GM19397 (cell line): ENCODE results near the gene RIMBP2.

ENCODE experiments used
- ATAC-seq: cut with Tn5 transposase; IDR thresholded peaks from one replicate; pipeline ENCODE4 v1.9.1; 2021; ENCODE audit warnings: mild to moderate bottlenecking, moderate library complexity; ENCODE audit not compliant: unreplicated experiment

Gene RIMBP2

DNA sequence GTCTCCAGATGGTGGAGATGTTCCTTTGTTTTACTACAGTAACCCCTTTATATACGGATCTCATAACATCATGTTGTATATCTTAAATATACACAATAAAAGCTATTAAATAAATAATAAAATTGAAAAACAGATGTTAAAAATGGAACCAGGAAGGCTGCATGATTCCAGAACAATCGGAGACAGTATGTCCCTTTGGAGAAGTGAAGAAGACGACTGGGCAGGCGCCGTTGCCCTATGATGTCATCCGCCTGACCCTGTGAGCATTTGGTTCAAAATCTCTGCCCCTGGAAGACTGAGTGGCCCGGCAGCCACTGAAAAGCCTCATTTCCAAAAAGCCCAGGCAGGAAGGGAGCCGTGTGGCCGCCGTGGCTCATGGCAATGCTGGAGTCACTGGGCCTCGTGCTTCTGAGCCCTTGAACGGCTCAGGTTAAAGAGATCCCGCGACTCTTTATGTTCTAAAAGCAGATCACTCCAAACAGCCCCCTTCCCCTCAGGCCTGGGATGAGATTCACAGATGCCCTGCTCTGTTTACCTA lies 30.8 kb downstream of the RIMBP2 start:
- no peak for ATAC-seq

DNA sequence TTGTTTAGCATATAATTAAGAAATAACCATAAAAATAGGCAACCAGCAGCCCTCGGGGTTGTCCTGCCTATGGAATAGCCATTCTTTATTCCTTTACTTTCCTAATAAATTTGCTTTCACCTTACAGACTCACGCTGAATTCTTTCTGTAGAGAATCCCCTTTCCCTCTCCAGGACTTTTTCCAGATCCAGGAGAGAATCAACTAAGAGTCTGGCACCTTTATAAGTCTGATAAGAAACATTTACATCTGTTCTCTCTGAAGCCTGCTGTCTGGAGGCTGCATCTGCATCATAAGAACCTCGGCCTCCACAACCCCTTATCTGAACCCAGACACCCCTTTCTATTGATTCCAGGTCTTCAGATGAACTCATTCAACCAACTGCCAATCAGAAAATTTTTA lies 32.3 kb downstream of the RIMBP2 start:
- no peak for ATAC-seq

DNA sequence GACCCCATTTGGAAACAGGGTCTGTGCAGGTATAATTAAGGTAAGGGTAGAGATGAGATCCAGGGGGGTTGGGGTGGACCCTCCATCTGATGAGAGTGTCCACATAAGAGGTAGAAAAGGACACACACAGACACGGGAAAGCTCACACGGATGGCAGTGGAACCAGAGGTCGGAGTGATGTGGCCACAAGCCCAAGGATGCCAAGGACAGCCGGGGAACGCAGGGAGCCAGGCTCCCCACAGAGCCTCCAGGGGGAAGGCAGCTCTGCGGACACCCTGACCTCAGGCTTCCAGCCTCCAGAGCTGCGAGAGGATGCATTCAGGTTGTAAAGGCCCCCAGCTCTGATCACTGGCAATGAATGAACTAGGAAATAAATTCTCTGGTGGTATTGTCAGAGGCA lies 33.0 kb downstream of the RIMBP2 start:
- ATAC-seq = no peak

DNA sequence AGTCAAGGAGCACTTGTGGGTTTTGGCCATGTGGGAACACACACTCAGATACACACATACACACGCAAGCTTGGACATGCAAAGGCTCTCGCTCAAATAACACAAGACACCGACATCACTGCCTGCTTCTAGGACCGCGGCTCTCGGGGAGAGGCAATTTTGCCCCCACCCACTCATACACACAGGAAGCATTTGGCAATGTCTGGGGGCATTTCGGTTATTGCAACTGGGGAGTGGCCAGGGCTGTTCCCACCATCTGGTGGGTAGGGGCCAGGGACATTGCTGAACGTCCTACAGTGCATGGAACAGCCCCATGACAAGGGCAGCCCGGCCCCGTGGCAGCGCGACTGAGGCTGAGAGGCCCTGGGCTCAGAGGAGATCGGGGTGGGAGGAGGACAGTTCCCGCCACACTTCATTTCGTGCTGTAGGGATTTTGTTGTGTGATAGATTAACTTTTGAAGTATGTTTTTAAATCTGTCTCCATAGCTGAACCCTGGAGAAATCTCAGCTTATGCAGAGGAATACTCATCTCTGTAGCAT lies 35.6 kb downstream of the RIMBP2 start:
- ATAC-seq = no peak

DNA sequence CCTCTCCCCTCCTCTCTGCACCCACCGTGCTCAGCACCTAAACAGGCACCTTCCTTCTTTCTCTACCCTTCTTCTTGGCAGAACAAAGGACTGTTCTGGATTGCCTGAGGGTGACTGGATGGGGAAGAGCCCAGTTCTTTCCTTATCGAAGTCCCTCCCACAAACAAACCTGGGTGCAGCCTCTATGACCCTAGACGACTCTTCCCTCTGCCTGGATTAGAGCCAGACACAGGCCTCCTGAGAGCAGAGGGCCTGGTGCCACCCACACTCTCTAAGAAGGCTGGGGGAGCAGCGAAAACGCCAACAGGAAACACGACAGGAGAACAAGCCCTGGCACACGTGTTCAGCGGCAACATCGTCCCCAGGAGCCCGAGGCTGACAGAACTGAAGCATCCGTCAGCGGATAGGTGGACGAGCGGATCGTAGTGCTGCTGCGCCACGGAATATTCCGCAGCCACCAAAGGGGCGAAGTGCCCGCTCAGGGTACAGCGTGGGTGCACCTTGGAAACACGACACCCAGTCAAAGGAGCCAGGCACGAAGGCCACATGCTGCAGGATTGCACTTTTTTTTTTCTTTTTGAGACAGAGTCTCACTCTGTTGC lies 38.0 kb downstream of the RIMBP2 start:
- no peak for ATAC-seq

DNA sequence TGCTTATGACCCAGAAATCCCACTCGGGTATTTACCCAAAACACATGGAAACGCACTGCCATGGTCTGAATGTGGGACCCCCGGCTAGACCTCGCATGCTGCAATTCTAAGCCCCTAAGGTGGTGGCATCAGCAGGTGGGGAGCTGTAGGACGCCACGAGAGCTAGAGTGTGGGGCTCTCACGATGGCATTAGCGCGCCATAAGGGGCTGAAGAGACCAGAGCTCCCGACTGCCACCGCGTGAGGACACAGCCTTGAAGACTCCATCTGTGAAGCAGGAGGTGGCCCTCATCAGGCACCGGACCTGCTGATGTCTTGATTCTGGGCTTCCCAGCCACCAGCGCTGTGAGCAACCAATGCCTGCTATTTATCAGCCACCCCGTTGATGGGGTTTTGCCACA lies 40.3 kb downstream of the RIMBP2 start:
- no peak for ATAC-seq

DNA sequence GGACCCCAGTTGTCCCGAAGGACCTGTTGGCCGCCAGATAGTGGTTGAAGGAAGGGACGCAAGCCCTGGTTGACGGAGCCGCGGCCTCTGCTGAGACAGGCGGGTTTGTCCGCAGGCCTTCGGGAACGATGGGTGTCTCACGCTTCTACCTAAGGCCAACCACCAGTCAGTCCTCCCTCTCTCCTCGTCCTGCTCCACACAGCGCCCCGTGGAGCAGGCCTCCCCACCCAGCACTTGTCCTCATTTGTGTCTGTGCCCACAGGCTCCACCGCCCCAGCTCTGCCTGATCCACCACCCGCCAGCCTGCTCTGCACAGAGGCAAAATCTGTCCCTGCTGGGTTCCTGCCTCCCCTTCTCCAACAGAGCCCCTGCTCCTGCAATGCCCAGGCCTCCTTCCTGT lies 41.0 kb downstream of the RIMBP2 start:
- no peak for ATAC-seq

DNA sequence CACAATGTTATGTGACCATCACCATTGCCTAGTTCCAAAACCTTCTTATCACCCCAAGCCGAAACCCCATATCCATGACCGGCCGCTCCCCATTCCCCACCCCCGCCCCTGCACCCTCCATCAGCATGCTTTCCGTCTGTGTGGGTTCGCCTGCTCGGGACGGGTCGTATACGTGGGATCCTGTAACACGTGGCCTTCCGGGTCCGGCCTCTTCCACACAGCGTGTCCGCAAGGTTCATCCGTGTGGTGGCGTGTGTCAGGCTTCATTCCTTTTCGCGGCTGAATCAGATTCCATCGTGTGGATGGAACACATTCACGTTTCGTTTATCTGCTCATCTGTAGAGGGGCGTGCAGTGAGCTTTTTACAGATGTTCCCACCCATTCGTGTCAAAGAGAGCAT lies 41.4 kb downstream of the RIMBP2 start:
- ATAC-seq = no peak

DNA sequence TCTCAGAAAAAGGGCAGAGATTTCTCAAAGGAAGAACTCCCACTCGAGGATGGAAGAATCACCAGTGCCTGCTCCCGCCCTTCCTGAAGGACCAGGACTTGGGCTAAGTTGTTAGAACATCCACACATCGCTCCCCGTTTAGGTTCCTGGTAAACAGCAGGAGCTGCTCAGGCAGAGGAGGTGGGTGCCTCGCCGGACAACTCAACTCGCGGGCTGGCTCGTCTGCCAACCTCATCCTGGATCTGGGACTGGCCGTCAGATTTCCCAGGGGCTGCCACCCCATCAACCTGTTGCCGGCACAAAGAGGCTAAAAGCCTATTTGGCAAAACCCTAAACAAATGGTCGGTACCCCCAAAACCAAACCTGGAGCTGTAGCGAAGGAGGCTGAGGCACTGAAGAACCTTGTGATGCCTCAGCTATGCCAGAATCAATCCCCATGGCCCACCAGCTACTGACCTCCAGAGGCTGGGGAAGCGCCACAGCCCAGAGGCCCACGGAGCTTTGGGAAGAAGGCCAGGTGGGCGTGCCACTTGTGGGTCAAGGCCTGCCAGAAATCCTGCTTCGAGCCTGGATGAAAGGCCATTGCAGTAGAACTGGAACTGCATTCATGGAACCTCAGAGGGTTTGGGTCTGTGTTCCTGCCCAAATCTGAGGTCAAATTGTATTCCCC lies 42.9 kb downstream of the RIMBP2 start:
- no peak for ATAC-seq

DNA sequence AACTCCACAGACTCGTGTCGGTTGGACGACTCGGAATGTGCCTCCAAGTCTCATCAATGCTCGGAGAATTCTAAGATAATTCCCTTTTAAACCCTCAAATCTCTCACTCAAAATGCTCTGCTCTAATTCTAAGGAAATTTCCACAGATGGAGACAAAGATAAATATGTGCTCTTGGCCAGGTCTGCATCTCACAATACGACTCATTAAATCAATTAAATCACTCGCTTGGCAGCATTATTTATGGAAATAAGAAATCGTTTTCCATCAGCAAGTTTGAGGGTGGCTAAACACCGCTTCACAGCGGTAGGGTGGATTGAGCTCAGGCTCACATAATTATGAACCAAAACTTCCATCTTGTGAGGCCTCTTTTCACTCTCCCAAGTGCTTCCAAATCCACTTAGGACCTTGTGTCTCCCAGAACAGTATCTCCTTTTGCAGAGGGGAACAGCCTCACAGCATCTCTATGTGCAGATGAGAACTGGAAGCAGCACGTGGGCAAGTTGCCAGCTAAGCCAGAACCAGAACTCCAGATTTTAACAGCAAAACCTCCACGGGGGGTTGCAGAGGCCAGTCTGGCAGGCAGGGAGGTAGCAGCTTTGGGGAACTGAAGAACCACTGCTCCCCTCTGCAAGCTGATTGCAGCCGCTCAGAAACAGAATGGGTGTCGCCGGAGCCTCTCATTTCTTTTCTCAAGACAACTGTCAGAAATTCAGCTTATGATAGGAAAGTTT lies 43.8 kb downstream of the RIMBP2 start:
- ATAC-seq = no peak

DNA sequence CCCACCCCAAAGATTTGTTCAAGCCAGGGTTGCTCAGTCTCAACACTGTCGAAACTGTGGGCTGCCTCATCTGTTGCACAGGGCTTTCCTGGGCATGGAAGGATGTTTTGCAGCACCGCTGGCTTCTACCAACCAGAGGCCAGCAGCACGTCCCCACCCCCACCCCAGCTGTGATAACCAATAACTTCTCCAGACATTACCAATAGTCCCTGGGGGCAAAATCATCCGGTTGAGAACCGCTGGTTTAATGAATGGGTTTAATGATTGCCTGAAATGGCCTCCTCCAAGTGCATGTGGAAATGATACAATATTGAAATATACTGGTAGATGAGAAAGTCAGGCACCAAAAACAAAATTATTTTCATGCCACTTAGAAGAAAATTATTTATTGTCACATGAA lies 44.5 kb downstream of the RIMBP2 start:
- no peak for ATAC-seq

DNA sequence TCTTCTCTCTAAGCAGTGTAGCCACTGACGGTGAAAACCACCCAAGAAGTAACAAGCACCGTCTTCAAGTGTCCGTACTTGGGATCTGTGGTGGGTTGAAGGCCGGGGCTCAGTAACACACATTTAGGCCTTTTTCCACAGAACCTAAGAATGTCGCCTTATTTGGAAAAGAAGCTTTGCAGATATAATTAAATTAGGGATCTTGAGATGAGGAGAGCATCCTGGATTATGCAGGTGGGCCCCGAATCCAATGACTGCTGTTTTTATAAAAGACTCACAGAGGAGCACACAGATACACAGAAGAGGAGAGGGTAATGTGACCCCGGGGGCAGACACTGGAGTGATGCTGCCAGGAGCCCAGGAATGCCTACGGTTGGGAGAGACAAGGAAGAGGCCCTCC lies 46.3 kb downstream of the RIMBP2 start:
- no peak for ATAC-seq

DNA sequence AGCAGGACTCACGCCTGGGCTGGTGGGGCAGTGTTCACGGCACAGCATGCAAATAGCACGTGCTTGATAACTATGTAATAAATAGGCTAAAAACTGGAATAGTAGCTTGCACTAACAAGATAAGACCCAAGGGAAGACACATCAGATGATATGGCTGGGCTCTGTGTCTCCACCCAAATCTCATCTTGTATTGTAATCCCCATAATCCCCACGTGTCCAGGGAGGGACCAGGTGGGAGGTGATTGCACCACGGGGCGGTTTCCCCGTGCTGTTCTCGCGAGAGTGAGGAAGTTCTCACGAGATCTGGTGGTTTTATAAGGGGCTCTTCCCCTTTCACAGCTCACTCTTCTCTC lies 46.9 kb downstream of the RIMBP2 start:
- ATAC-seq = no peak

DNA sequence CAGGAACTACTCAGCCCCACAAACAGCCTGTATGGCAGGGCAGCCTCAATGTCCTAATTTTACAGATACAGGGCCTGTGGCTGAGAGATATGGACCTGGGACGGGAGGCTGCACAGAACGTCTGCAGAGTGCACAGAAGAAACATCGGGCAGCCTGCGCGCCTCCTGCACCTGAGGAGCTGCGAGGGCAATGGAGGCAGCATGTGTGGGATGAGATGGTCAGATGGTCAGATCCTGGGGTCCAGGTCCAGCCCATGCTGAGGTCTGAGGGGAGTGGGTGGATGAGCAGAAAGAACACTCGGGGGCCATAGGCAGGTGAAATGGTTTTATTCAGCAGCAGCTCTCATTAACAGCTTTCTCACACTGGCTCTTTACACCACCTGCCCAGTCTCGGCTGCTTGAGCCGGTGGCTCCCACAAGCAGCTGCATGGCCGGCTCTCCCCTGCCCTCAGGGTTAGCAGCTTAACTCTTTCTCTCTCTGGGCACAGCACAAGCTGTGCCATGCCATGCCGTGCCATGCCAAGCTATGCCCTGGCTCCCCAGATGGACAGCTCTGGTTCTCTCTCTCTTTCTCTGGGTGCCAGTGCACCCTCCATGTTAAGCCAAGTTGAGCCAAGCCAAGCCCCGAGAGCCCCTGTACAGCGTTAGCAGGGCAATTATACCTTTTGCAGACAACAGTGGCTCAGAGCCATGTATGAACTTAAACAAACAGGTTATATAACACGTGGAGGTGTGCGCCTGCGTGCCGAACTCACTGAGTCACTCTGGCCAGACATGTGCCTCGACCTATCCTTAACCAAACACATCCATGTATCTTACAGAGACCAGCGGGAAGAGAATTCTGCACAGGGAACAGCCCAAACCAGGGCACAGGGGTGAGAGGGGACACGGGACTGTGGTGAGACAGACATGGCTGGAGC lies 47.6 kb downstream of the RIMBP2 start:
- no peak for ATAC-seq

DNA sequence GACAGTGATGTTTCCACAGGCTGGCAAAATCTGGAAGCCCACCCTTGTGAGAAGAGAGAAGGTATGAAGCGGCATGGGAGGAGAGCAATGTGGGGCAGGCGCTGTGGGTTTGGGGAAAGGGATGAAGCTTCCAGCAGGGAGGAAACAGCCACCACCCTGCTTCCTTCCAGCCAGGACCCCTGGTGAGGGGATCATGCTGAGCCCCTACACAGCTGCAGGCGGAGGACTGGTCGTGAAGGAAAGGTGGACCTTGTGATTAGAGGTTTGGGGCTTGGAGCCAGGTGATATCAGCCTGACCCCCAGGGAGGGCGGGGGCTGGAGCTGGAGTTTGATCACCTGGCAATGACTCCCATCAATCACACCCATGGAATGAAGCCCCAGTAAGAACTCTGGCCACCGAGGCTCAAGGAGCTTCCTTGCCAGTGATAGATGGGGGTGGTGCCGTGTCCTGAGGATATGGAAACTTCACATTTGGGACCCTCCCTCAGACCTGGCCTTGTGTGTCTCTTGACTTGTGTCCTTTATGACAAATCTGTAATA lies 48.6 kb downstream of the RIMBP2 start:
- ATAC-seq = no peak

DNA sequence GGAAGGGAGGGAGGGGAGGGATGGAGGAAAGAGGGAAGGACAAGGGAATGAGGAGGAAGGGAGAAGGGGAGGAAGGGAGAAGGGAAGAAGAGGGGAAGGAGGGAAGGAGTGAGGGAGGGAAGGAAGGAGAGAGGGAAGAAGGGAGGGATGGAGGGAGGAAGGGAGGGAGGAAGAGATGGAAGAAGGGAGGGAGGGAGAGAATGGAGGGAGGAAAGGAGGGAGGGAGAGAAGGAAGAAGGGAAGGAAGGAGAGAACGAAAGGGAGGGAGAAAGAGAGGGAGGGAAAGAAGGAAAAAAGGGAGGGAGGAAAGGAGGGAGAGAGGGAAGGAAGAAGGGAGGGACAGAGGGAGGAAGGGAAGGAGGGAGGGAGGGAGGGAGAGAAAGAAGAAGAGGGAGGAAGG lies 49.5 kb downstream of the RIMBP2 start:
- ATAC-seq = no peak

DNA sequence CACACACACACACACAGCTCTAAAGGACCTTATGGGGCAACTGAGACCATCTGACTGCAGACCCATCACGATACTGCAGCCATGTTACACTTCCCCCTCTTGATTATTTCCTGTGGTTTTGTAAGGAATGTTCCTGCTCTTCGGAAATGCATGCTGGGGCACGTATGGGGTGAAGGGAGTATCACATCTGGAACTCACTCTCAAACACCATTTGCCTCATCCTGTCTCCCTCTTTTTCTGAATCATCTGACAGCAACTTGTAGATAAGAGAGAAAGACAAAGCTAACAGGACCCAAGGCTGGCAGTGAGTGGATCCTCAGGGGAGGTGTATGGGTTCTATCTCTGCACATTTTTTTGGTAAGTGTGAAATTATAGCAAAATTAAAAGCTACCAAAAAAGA lies 50.3 kb downstream of the RIMBP2 start:
- no peak for ATAC-seq

DNA sequence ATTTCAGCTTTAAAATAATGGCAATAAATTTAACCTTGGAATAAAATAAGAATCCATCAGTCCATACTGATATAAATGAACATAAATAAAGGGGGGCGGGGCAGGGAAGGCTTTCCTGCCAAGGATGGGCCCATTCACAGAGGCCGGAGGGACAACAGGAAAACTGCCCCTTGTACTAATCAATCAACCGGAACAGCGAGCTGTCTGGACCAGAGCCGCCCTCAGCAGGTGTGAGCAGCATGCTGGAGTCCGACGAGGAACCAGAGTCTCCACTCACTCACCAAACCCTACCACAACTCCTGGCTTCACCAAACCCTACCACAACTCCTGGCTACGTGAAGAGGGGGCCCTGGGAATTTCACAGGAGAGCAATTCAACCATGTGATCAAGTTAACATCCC lies 51.3 kb downstream of the RIMBP2 start:
- ATAC-seq = no peak

DNA sequence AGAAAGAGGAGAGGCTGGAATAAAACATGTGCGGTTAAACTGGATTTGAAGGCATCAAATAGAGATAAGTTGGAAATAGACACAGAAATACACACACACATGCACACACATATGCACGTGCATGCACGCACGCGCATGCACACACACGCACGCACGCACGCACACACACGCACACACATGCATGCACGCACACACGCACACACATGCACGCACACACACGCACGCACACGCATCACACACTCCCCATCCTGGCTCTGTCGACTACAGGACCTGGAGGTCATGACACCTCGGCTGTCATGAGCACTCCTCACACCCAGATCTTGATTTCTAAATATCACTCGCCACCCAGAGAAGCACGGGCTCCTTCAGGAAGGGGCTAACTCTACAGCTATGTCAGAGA lies 51.8 kb downstream of the RIMBP2 start:
- ATAC-seq = no peak

DNA sequence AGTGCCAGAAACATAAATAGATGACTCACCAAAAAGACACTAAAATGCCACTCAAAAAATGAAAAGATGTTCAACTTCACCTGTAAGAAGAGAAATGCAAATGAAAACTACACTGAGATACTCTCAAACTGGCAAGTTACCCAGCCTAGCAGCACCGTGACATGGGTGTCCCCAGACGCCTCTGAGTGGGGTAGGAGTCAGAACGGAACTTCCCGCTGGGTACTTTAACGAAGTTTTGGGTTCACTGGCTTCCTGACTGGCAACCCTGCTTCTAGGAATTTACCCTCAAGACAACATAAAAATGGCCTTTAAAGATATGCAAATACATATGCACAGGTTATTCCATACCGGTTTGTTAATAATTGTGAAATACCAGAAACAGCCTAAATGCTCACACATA lies 52.6 kb downstream of the RIMBP2 start:
- ATAC-seq = no peak
